Lower leg skin (tissue), 4 donors: ENCODE results near the gene FAM114A2. TPM values are rescaled to one million over a fixed set of nuclear protein-coding genes. Genes with fewer than 3 reads are reported as not detected.
"Not testable (repeated sequence)": the region's sequence is repeated elsewhere in the genome, so short reads cannot be mapped to it uniquely, and the experiment has no call there.

Experiments used
- DNase-seq, 2 donors: peaks; one replicate each; pipeline ENCODE4 v3.0.0-alpha.2; 2019; ENCODE audit warnings: low spot score in 2 of 2
- H3K4me3 ChIP-seq: fragments of 200-600 bp; sonication (generic); 2 replicates; pipeline ENCODE4 v1.5.1; 2017; ENCODE audit warnings: mild to moderate bottlenecking, low read depth; ENCODE audit not compliant: poor library complexity, severe bottlenecking
- POLR2A ChIP-seq, 2 donors: fragments of 450-650 bp; IDR thresholded peaks; one replicate each; pipeline ENCODE4 v1.6.1; 2016 to 2017; ENCODE audit warnings: antibody characterized with exemption in 2 of 2, mild to moderate bottlenecking in 1 of 2, moderate library complexity in 1 of 2
- WGBS, 2 donors: methylation state at CpG; one replicate each; pipeline ENCODE4 v1.1.5; 2018; 5-methylcytosine and 5-hydroxymethylcytosine counted together
- intact Hi-C: fragments of 100-400 bp; cut with DNase I; formaldehyde crosslinking; loops from one replicate; pipeline ENCODE4 v1.15.0; 2023; ENCODE audit warnings: low total_unique reads
- total RNA-seq, 4 donors: library from RNA; depleted of rRNA; stranded (reverse); fragments of >200 nt; gene quantifications; one replicate each; pipeline ENCODE4 v1.1.0, GENCODE V29; 2016
- TF ChIP-seq, protein P1 (sequence below), 3 donors: fragments of 450-650 bp; IDR thresholded peaks; one replicate each; pipeline ENCODE4 v1.5.1; 2016; ENCODE audit warnings: antibody characterized with exemption in 3 of 3, mild to moderate bottlenecking in 3 of 3, moderate library complexity in 2 of 3

FAM114A2 gene
- total RNA-seq, 4 donors from 2014 or later: 7.6 to 25.1 (median 15.6) TPM

DNA sequence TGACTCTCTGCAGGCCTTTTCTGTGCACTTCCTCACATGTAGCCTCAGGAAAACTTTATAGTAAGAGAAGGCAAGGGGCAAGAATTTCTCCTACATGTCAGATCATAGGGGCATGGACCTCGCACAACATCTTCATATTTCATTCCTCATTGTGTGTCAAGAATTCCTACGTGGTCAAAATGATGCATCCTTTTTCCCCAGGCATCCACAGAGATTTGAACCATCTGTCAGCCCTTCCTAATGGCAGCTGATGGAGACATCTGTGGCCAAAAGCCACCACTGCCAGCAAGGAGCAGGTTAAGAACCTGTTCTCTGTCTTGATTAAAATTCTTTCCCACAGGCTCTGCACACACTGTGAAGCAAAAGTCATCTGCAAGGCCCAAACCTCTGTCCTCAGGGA, 42.5 kb upstream of the FAM114A2 start:
- 55 to 83% methylated on average over 2 of the region's 2 CpGs for WGBS, 2 donors
- DNase-seq: no peak
- no peak overlapping the region for H3K4me3 ChIP-seq
- TF ChIP-seq POLR2A (IDR thresholded peaks at IDR 0.05): no peak
- TF ChIP-seq, protein P1, sequence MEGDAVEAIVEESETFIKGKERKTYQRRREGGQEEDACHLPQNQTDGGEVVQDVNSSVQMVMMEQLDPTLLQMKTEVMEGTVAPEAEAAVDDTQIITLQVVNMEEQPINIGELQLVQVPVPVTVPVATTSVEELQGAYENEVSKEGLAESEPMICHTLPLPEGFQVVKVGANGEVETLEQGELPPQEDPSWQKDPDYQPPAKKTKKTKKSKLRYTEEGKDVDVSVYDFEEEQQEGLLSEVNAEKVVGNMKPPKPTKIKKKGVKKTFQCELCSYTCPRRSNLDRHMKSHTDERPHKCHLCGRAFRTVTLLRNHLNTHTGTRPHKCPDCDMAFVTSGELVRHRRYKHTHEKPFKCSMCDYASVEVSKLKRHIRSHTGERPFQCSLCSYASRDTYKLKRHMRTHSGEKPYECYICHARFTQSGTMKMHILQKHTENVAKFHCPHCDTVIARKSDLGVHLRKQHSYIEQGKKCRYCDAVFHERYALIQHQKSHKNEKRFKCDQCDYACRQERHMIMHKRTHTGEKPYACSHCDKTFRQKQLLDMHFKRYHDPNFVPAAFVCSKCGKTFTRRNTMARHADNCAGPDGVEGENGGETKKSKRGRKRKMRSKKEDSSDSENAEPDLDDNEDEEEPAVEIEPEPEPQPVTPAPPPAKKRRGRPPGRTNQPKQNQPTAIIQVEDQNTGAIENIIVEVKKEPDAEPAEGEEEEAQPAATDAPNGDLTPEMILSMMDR (IDR thresholded peaks at IDR 0.05): no peak
- intact Hi-C loops: no loop called here

DNA sequence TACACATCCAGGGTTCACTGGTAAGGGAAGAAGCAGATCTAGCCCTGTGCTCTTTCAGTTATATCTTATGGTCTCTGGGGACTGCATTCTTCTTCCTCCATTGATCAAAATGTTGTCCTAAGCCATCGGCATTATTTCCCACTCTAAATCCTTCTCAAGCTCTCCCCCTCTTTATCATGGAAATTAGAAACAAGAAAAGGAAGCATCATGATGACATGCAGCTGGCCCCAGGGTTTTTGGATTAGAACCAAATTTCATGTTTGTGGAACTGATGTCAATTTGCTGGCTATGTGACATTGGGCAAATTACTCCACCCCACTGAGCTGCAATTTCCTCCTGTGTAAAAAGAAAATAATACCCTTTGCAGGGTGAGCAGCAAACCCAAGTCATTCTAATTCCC, 39.6 kb upstream of the FAM114A2 start:
- no peak for TF ChIP-seq POLR2A (IDR thresholded peaks at IDR 0.05)
- TF ChIP-seq, protein P1 (IDR thresholded peaks at IDR 0.05): no peak
- H3K4me3 ChIP-seq: no peak overlapping the region
- WGBS, 2 donors: 6 to 12% methylated on average over 1 of the region's 1 CpG
- intact Hi-C loops: no loop called here
- DNase-seq: no peak

DNA sequence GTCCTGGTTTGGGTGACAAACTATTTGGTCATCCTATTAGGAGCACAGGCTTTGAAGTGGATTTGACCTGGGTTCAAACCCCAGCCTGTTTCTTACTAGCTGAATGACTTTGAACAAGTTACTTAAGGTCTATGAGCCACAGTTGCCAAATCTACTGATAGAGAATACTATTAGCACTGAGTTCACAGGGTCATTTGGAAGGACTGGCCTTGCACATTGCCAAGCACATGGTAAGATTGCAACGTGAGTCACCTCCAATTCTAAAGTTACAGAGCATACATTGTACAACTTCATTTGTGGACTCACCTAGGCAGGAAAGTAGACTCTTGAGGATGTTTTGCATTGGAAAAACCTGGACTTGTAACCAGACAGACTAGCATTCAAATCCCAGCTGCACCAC, 39.0 kb upstream of the FAM114A2 start:
- WGBS, 2 donors: 17 to 23% methylated on average over 1 of the region's 1 CpG
- intact Hi-C loops: no loop called here
- no peak for DNase-seq
- no peak for TF ChIP-seq POLR2A (IDR thresholded peaks at IDR 0.05)
- TF ChIP-seq, protein P1 (IDR thresholded peaks at IDR 0.05): no peak
- no peak overlapping the region for H3K4me3 ChIP-seq

DNA sequence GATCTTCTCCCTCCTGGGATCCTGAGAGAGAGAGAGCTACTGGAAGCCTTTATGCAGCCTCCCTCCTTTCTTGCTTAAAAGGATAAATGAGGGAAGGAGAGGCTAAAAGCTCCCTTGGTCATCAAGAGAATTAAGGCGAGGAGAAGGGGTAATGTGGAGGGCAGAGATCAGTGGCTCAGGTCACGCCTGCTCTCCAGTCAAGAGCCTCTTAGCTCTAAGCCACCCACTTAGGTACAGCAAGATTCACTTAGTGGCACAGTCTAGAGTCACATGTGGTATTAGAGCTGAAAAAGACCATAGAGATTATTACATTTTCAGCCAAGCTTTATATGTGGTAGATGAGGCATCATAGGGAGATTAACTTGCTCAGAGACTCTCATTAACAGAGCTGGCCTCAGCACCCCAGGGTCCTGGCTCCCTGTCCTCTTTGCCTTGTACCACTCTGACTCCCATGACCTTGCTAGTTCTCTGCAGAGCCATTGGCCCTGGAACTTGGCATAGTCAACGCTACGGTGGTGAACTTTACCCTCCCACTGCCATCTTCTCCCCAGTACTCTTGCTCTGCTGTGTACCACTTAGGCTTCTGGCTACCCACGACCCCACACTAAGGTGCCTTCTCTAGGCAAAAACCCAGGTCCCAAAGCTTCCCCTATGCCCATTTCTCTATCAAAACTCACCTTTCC, 37.7 kb upstream of the FAM114A2 start:
- intact Hi-C loops: no loop called here
- no peak for DNase-seq
- H3K4me3 ChIP-seq: no peak overlapping the region
- TF ChIP-seq POLR2A (IDR thresholded peaks at IDR 0.05): no peak
- WGBS, 2 donors: 86 to 93% methylated on average over 5 of the region's 5 CpGs

DNA sequence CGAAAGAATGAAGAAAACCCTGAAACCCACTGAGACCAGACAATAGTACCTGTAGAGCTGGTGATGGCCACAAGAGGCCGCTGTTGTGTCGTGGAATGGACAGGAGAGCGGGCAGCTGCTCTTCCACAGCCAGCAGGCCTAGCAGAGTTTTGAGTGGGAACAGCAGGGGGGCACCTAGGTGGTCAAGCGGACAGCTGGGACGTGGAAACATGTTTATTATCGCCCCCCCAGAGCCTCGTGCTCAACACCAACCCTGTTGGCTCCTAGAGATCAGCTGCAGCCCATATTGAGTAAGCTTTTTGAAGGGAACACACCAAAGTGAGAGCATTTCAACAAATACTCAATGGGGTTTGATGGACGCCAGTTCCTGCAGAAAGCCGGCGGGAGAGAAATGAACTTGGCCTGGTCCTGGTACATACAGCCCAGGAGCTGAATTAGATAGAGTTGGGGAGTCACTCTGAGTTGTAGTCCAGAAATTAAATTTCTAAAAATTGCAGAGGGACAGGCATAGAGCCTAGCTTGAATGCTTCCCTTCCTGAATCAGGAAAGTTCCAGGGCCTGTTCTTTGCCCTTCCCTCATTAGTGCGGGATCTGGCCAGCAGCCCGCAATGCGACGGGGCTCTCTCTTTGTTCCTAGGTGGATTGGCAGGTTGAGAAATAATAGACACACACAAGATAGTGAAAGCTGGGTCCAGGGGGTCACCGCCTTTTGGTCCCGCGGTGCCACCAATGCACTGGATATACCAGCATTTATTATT, 33.9 kb upstream of the FAM114A2 start:
- 34 to 40% methylated on average over 18 of the region's 18 CpGs for WGBS, 2 donors
- peak; percentile 73 to 95 for DNase-seq
- intact Hi-C loops: loop anchor here (5.0 kb wide), 2 partner anchors 110 to 335 kb away; no protein-coding TSS in a partner anchor
- no peak for TF ChIP-seq POLR2A (IDR thresholded peaks at IDR 0.05)
- TF ChIP-seq, protein P1 (IDR thresholded peaks at IDR 0.05): peak in 1 of 3 donors; percentile 61
- H3K4me3 ChIP-seq: no peak overlapping the region

DNA sequence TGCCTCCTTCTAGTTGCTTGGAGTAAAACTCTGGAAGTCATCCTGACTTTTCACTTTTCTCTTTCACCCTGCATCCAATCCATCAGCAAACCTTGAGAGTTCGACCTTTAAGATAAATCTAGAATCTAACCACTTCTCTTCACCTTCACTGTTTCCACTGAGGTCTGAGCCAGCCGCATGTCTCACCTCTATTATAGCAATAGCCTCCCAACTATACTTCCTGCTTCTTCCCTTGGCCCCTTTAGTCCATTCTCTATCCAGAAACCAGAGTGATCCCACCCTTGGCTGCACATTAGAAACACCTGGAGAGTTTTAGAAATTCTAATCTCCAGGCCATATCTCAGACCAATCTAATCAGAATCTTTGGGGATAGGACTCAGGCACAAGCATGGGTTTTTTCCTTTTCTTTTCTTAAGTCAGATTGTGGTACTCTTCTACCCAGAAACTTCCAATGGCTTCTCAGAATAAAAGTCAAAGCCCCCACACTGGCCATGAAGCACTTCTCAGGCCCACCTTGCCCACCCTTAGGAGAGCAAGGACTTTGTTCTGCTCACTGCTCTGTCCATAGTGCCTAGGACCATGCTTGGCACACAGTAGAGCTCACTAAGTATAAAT, 33.2 kb upstream of the FAM114A2 start:
- TF ChIP-seq, protein P1 (IDR thresholded peaks at IDR 0.05): no peak
- TF ChIP-seq POLR2A (IDR thresholded peaks at IDR 0.05): no peak
- intact Hi-C loops: loop anchor here (5.0 kb wide), 2 partner anchors 110 to 335 kb away; no protein-coding TSS in a partner anchor

DNA sequence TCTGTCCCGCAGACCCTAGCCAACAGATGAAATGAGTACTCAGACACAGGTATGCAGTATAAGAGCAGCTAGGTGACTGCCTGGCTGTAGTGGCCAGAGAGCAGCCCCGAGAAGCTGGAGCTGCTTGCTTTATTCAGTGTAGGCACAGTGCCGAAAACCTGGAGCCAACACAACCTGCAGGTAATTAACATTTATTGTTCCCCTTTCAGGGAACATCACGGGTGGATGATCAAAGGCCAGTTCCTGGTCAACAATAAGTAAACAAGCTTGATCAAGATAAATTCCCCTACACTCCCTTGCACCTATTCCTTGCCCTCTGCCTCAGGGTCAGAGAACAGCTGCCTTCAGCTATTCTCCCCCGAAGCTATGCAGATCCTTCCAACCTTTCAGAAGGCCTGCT, 31.1 kb upstream of the FAM114A2 start:
- DNase-seq, H3K4me3 ChIP-seq: not testable (repeated sequence)
- WGBS, 2 donors: 81 to 86% methylated on average over 5 of the region's 5 CpGs
- intact Hi-C loops: loop anchor here (5.0 kb wide), 2 partner anchors 112 to 337 kb away; no protein-coding TSS in a partner anchor

More for the DNA sequence above, 33.2 kb upstream of the FAM114A2 start:
- H3K4me3 ChIP-seq: no peak overlapping the region
- WGBS, 2 donors: 53 to 71% methylated on average over 2 of the region's 2 CpGs
- DNase-seq: no peak
